Gastrocnemius medialis (tissue), 4 donors: ENCODE results near the gene TMCC3.

Experiments used
- CTCF ChIP-seq, 5 experiments: fragments of 450-650 bp in 3 of 5; fragments of 200-600 bp in 2 of 5; sonication (generic) in 2 of 5; IDR thresholded peaks in 4 of 5; conservative IDR thresholded peaks in 1 of 5; 1 replicate in 4 of 5; 2 replicates in 1 of 5; pipeline ENCODE4 v1.5.1; 2016 to 2019; ENCODE audit warnings: antibody characterized with exemption in 5 of 5, mild to moderate bottlenecking in 3 of 5, moderate library complexity in 3 of 5
- POLR2A ChIP-seq, 2 donors: fragments of 450-650 bp; IDR thresholded peaks; one replicate each; pipeline ENCODE4 v1.6.1; 2017; ENCODE audit warnings: antibody characterized with exemption in 2 of 2, mild to moderate bottlenecking in 2 of 2, moderate library complexity in 2 of 2

GRCh38 chr12:94588346-94588745, 62.0 kb downstream of the TMCC3 start:
- TF ChIP-seq CTCF (IDR thresholded peaks at IDR 0.05 in 4 of 5, conservative IDR thresholded peaks at IDR 0.05 in 1 of 5) = no peak
- no peak for TF ChIP-seq POLR2A (IDR thresholded peaks at IDR 0.05)
